ENCODE data around the gene TBC1D30.

DNA sequence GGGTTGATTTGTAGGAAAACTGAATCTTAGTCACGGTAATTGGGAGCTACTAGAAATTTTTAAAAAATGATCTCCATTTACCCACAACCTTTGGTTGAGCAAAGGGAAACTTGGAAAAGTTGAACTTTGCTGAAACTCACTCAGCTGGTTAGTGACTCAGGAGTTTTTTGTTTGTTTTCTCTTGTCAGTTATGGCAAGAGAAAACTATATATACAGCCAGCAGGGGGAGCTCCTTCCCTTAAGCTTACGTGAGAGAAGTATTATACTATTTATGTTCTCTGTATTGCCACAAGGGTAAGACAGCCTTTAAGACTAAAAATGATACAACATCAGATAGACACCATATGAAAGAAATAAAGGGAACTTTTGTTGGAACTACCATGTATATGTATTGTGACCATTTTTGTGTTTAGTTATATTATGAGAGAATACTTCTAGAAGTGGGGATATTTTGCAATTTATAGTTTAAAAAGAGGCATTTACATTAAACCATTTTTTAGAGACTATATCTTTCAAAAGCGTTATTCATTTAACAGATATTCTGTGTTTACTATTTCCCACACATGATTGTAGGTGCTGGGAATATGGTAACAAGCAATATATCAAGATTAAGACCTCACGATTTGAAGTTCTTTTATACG lies 28.1 kb upstream of the TBC1D30 start:
- TF ChIP-seq EZH2 (IDR thresholded peaks at IDR 0.05; ENCODE audit: low read depth) = no peak
- TF ChIP-seq, protein P1, sequence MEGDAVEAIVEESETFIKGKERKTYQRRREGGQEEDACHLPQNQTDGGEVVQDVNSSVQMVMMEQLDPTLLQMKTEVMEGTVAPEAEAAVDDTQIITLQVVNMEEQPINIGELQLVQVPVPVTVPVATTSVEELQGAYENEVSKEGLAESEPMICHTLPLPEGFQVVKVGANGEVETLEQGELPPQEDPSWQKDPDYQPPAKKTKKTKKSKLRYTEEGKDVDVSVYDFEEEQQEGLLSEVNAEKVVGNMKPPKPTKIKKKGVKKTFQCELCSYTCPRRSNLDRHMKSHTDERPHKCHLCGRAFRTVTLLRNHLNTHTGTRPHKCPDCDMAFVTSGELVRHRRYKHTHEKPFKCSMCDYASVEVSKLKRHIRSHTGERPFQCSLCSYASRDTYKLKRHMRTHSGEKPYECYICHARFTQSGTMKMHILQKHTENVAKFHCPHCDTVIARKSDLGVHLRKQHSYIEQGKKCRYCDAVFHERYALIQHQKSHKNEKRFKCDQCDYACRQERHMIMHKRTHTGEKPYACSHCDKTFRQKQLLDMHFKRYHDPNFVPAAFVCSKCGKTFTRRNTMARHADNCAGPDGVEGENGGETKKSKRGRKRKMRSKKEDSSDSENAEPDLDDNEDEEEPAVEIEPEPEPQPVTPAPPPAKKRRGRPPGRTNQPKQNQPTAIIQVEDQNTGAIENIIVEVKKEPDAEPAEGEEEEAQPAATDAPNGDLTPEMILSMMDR (conservative IDR thresholded peaks at IDR 0.05) = peak; percentile 93

Measured in PC-9 (cell line).